Measurements from ENCODE around the gene HABP2. TPM values are rescaled to one million over a fixed set of nuclear protein-coding genes. Genes with fewer than 3 reads are reported as not detected.

HABP2 gene
- total RNA-seq, 1 donor from 2014 or later = not detected

DNA sequence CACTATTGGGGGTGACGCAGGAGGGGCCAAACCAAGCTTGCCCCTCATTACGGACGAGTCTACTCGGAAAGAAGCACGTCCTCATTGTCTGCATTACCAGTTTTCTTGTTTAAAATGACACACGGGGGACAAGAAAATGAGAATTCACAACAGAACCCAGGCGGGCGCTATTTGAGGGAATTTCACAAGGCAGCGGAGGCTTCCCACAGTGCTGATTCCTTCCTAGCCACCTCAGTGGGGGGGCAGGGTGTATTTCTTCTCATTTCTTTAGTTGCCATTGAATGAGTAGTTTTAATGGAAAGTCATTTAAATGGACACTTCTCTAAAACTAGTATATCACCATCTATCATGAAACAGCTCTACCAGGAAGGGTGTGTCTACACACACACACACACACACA lies 68.1 kb downstream of the HABP2 start:
- DNase-seq (ENCODE audit: low spot score) = no peak
- Mint-ChIP-seq H3K4me1 (ENCODE audit: low read depth) (no peaks in the 10 kb centered on the region), H3K36me3 (ENCODE audit: low read depth) (no peaks in the 10 kb centered on the region), H3K27ac (ENCODE audit: unreplicated experiment) (no peak overlapping the region), H3K27me3 (ENCODE audit: low read depth) (peaks cover 51% of the 10 kb centered on the region), H3K9me3 (ENCODE audit: low read depth) (no peaks in the 10 kb centered on the region), H3K4me3 (ENCODE audit: unreplicated experiment) (no peak overlapping the region)
- TF ChIP-seq, protein P1, sequence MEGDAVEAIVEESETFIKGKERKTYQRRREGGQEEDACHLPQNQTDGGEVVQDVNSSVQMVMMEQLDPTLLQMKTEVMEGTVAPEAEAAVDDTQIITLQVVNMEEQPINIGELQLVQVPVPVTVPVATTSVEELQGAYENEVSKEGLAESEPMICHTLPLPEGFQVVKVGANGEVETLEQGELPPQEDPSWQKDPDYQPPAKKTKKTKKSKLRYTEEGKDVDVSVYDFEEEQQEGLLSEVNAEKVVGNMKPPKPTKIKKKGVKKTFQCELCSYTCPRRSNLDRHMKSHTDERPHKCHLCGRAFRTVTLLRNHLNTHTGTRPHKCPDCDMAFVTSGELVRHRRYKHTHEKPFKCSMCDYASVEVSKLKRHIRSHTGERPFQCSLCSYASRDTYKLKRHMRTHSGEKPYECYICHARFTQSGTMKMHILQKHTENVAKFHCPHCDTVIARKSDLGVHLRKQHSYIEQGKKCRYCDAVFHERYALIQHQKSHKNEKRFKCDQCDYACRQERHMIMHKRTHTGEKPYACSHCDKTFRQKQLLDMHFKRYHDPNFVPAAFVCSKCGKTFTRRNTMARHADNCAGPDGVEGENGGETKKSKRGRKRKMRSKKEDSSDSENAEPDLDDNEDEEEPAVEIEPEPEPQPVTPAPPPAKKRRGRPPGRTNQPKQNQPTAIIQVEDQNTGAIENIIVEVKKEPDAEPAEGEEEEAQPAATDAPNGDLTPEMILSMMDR (IDR thresholded peaks at IDR 0.05) = no peak

DNA sequence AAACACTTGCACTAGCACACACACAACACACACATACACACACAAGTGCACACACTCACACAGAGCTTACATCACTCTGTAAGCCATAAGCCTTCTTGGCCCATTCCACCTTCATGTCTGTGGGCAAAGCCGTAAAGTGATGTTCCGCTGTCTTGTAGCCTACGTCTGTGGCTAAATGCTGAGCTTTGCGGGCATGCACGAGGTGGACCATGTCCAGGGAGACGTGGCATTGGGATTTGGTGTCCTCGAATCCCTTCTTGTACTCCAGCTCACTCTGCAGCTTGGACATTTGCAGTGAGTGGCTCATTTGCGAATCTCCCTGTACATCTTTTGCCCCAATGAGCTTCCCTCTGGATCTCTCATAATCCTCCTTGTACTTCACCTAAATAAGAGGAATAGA lies 68.9 kb downstream of the HABP2 start:
- no peaks in the 10 kb centered on the region for H3K9me3 Mint-ChIP-seq (ENCODE audit: low read depth)
- peaks cover 4% of the 10 kb centered on the region for H3K4me1 Mint-ChIP-seq (ENCODE audit: low read depth)
- no peak overlapping the region for H3K27ac Mint-ChIP-seq (ENCODE audit: unreplicated experiment)
- TF ChIP-seq, protein P1 (IDR thresholded peaks at IDR 0.05) = no peak
- H3K4me3 Mint-ChIP-seq (ENCODE audit: unreplicated experiment) = no peak overlapping the region
- no peak for DNase-seq (ENCODE audit: low spot score)
- H3K36me3 Mint-ChIP-seq (ENCODE audit: low read depth) = no peaks in the 10 kb centered on the region
- H3K27me3 Mint-ChIP-seq (ENCODE audit: low read depth) = peaks cover 43% of the 10 kb centered on the region

DNA sequence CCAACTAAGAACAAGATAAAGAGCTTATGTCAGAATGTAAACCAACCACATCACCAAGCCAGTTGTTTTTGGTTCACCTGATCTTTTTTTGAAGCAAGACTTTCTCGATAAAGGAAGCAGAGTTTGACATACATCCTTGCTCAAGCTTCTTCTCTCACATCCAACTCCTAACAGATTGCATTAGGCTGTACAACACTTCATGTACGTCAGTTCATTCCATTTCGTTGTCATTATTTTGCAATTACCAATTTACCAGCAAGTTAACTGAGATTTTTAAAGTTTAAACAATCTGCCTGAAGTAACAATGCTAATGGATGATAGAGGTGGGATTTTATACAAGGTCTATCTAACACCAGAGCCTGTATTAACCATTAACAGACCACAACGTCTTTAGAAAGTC lies 70.0 kb downstream of the HABP2 start:
- H3K27ac Mint-ChIP-seq (ENCODE audit: unreplicated experiment) = no peak overlapping the region
- no peak overlapping the region for H3K4me3 Mint-ChIP-seq (ENCODE audit: unreplicated experiment)
- TF ChIP-seq, protein P1 (IDR thresholded peaks at IDR 0.05) = no peak
- DNase-seq (ENCODE audit: low spot score) = no peak
- H3K27me3 Mint-ChIP-seq (ENCODE audit: low read depth) = peaks cover 32% of the 10 kb centered on the region
- H3K4me1 Mint-ChIP-seq (ENCODE audit: low read depth) = peaks cover 13% of the 10 kb centered on the region
- H3K36me3 Mint-ChIP-seq (ENCODE audit: low read depth) = no peaks in the 10 kb centered on the region
- H3K9me3 Mint-ChIP-seq (ENCODE audit: low read depth) = no peaks in the 10 kb centered on the region

DNA sequence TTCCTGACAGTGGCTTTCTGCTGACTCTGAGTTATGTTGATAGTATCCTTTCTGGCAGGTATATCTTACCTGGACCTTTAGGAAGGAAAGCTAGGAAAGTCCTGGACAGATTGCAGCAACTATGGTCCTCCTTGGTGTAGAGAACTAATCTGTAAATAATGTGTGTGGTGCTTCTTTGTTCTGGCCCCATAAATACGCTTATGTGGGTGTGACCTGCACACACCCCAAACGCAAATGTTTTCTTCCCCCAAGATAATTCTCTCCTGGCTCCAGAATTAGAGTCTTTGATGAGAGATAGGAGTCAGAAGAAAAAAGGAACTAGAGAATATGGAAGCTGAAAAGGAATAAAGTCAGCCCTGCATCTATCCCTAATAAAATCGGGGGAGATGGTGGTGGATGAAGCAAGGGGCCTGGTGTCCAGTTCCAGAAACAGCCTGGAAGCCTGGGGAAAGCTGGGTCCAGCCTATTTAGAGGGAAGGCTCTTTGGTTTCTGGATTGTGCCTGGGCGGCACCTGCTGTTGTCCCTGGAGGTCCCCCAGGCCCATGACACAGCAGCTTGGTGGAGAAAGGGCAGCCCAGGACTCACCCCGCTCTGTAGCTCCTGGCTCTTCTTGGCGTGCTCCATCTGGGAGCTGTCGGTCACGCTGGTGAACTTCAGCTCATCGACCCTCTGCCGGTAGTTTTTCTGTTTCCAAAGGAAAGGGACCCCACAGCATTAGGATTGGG lies 72.8 kb downstream of the HABP2 start:
- no peak for DNase-seq (ENCODE audit: low spot score)
- H3K27ac Mint-ChIP-seq (ENCODE audit: unreplicated experiment) = no peak overlapping the region
- peaks cover 15% of the 10 kb centered on the region for H3K4me1 Mint-ChIP-seq (ENCODE audit: low read depth)
- H3K36me3 Mint-ChIP-seq (ENCODE audit: low read depth) = no peaks in the 10 kb centered on the region
- peaks cover 27% of the 10 kb centered on the region for H3K27me3 Mint-ChIP-seq (ENCODE audit: low read depth)
- TF ChIP-seq, protein P1 (IDR thresholded peaks at IDR 0.05) = no peak
- no peak overlapping the region for H3K4me3 Mint-ChIP-seq (ENCODE audit: unreplicated experiment)
- H3K9me3 Mint-ChIP-seq (ENCODE audit: low read depth) = no peaks in the 10 kb centered on the region

DNA sequence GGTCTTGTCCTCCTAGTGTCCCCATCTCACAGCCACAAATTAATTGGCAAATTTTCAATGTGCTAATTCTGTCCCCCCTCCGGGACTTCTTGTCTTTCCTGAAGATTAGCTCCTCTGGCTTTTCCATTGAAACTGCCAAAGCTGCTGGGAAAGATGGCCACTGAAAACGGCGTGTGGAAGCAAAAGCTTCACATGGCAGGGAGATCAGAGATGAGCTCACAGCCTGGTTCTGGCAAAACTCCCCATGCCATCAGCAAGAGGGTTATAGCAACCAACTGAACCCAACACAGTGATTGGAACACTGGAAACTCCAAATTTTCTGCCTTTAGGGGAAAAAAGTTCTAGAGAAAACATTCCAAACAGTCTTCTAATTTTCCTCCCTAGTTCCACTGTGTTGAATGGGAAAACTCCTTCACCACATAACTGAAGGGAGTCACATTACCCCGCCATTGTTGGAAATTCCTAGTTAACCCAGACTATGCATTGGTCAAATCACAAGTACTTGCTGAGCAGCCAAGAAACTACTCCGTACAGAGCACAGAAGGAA lies 74.0 kb downstream of the HABP2 start:
- Mint-ChIP-seq H3K27ac (ENCODE audit: unreplicated experiment) (peak overlapping the region; percentile 65), H3K4me1 (ENCODE audit: low read depth) (peaks cover 20% of the 10 kb centered on the region), H3K4me3 (ENCODE audit: unreplicated experiment) (no peak overlapping the region), H3K27me3 (ENCODE audit: low read depth) (peaks cover 25% of the 10 kb centered on the region), H3K9me3 (ENCODE audit: low read depth) (no peaks in the 10 kb centered on the region), H3K36me3 (ENCODE audit: low read depth) (no peaks in the 10 kb centered on the region)
- TF ChIP-seq, protein P1 (IDR thresholded peaks at IDR 0.05) = no peak
- no peak for DNase-seq (ENCODE audit: low spot score)
